Esophagus muscularis mucosa (tissue), 4 donors: ENCODE measurements around the gene RAB35.

ENCODE experiments used
- CTCF ChIP-seq, 3 experiments: fragments of 200-600 bp in 2 of 3; fragments of 450-650 bp in 1 of 3; sonication (generic) in 2 of 3; IDR thresholded peaks; one replicate each; pipeline ENCODE4 v1.5.1; 2017 to 2019; ENCODE audit warnings: antibody characterized with exemption in 3 of 3, mild to moderate bottlenecking in 2 of 3, moderate library complexity in 1 of 3
- EP300 ChIP-seq: sonication (generic); formaldehyde crosslinking; IDR thresholded peaks from one replicate; pipeline ENCODE4 v1.6.1; 2017; ENCODE audit warnings: antibody characterized with exemption
- POLR2A ChIP-seq: fragments of 450-650 bp; IDR thresholded peaks from one replicate; pipeline ENCODE4 v1.6.1; 2017; ENCODE audit warnings: antibody characterized with exemption, moderate library complexity, mild to moderate bottlenecking, low read depth

GRCh38 chr12:120155072-120155471 is 38.5 kb upstream of the RAB35 start:
- TF ChIP-seq CTCF (IDR thresholded peaks at IDR 0.05) (no peak), POLR2A (no peak), EP300 (no peak)
